Stimulated activated CD4-positive, alpha-beta T cell treated with anti-CD3 and anti-CD28 coated beads, TNF-alpha, amount 100 ng/mL, for 1 hour (primary cell): ENCODE data around the gene RAB4B.
"Not testable (repeated sequence)": the region's sequence is repeated elsewhere in the genome, so short reads cannot be mapped to it uniquely, and the experiment has no call there.

Source experiments
- DNase-seq, 3 donors: peaks; one replicate each; pipeline ENCODE4 v3.0.0-alpha.2; 2020; ENCODE audit warnings: low read depth in 3 of 3, low spot score in 1 of 3

Gene RAB4B, protein sequence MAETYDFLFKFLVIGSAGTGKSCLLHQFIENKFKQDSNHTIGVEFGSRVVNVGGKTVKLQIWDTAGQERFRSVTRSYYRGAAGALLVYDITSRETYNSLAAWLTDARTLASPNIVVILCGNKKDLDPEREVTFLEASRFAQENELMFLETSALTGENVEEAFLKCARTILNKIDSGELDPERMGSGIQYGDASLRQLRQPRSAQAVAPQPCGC

GRCh38 chr19:40777937-40778705 lies at the start of gene RAB4B:
TSS of gene RAB4B (plus strand) at chr19:40778247. CDS start at chr19:40778376, 129 bp downstream.
- peak; percentile 98 to 100 (median 99) for DNase-seq

- DNase-seq: not testable (repeated sequence)
Measured at GRCh38 chr19:40730065-40730464, 48.0 kb upstream of the RAB4B start.

DNA sequence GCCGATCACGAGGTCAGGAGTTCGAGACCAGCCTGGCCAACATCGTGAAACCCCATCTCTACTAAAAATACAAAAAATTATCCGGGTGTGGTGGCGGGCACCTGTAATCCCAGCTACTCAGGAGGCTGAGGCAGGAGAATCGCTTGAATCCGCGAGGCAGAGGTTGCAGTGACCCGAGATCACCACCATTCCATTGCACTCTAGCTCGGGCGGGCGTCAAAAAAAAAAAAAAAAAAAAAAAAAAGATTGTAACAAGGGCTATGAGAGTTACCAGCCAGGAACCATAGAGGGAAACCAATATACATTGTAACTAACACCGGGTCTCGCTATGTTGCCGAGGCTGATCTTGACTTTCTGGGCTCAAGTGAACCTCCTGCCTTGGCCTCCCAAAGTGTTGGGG lies 45.7 kb upstream of the RAB4B start:
- DNase-seq: not testable (repeated sequence)

DNA sequence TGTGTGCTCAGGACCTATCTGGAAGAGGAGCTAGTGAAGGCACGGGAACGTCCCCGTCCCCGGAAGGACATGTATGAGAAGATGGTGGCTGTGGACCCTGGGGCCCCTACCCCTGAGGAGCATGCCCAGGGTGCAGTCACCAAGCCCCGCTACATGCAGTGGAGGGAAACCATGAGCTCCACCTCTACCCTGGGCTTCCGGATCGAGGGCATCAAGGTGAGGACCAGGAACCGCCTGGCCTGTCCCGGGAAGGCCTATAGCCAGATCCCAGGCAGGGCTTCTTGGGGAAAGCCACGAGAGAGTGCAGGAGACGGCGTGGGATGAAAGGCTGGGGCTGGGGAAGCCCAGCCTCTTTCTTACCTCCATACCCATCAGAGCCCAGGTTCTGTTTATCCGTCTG lies 44.9 kb upstream of the RAB4B start:
- DNase-seq: no peak

DNA sequence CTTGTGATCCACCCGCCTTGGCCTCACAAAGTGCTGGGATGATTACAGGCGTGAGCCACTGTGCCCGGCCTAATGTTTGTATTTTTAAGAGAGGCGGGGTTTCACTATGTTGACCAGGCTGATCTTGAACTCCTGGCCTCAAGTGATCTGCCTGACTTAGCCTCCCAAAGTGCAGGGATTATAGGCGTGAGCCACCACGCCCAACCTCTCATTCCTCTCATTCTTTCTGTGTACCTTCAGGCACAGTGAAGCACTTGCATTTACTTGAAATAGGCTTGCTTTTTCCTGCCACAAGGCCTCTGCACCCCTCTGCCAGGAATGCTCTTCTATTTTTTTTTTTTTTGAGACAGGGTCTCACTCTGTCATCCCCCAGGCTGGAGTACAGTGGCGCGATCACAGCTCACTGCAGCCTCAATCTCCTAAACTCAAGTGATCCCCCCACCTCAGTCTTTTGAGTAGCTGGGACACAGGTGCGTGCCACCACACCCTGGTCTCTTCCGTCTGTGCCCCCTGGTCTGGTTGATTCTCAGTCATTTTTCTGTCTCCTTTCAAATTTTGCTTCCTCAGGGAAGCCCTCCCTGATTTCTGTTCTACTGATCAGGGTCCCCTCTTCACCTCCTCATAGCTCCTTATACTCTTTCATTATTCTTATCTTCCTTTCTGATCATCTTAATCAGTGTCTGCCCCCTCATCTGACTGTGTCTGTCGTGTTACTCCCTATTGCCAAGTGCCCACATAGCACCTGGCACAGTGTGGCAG lies 42.9 kb upstream of the RAB4B start:
- DNase-seq: no peak

DNA sequence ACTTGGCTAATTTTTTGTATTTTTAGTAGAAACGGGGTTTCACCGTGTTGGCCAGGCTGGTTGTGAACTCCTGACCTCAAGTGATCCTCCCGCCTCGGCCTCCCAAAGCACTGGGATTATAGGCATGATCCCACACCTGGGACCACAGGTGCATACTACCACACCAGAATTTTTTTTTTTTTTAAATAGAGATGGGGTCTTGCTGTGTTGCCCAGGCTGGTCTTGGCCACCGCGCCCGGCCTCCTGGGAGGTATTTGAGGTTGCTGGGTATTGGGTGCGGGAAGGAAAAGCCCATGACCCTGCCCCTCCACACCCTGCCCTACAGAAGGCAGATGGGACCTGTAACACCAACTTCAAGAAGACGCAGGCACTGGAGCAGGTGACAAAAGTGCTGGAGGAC lies 41.4 kb upstream of the RAB4B start:
- DNase-seq: no peak

DNA sequence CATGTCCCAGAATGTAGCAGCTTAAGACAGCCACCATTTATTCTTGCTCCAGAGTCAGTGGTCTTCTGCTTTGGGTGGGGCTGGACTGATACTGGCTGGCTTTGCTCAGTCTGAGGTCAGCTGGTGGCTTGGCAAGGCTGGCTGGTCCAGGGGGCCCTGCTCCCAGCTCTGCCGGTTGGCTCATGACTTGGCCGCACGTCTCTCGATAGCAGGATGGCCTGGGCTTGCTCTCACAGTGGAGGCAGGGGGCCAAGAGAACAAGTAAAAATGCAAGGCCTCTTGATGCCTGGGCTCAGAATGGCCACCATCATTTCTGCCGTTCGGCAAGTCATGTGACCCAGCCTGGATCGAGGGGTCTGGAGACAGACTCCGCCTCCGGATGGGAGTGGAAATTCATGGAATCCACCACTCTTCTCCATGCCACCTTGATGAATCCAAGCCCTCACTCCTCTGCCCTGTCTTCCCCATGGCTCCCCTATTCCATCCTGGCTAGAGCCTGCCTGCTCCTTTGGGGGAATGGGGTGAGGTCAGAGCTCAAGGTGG lies 40.9 kb upstream of the RAB4B start:
- DNase-seq: no peak

DNA sequence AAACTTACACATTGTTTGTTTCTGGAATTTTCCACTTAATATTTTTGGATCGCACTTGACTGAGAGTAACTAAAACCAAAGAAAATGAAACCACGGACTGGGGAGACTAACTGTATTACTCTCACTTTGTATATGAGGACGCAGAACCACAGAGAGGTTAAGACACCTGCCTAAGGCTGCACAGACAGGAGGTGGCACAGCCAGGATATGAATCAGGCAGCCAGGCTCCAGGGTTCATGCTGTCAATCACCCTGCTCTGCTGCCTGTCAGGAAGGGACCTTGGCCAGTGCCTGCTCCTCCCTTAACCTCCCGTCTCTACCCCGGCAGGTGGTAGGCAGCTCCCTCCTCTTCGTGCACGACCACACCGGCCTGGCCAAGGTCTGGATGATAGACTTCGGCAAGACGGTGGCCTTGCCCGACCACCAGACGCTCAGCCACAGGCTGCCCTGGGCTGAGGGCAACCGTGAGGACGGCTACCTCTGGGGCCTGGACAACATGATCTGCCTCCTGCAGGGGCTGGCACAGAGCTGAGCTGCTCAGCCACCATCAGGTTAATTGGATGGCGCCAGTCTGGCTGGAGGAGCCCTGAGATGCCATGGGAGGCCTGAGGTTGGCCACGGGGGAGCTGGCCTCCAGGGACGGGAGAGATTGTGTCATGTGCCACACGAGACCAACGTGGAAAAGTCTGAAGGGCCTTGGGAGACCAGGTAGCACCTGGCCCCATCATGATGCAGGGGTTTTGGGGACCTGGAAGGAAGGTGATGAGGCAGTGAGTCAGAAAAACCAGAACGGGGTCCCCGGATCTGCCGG lies 38.8 kb upstream of the RAB4B start:
- DNase-seq: no peak

- DNase-seq: no peak
Measured at GRCh38 chr19:40739871-40740703, 38.0 kb upstream of the RAB4B start.

- no peak for DNase-seq
Measured at GRCh38 chr19:40740747-40741146, 37.3 kb upstream of the RAB4B start.

- DNase-seq: no peak
Measured at GRCh38 chr19:40741527-40742390, 36.3 kb upstream of the RAB4B start.

DNA sequence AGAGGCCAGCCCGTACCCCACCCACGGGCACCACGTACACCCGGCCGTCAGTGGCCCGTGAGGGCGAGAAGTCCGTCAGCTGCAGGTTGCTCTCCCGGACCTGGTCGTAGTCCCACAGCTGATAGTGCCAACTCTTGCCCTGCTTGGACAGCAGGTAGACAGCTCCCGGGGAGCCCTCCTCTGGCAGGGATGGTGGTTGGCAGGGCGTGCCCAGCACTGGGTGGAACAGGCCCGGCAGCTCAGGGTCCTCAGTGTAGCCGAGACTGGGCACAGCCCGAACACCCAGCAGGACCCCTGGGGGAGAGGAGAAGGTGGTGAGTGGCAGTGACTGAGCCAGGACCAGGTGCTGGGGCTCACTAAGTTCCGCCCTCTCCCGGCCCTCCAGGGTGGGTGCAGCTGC lies 35.6 kb upstream of the RAB4B start:
- no peak for DNase-seq

- DNase-seq: no peak
Measured at GRCh38 chr19:40742886-40743285, 35.2 kb upstream of the RAB4B start.

GRCh38 chr19:40743926-40744325 lies 34.1 kb upstream of the RAB4B start:
- no peak for DNase-seq

DNA sequence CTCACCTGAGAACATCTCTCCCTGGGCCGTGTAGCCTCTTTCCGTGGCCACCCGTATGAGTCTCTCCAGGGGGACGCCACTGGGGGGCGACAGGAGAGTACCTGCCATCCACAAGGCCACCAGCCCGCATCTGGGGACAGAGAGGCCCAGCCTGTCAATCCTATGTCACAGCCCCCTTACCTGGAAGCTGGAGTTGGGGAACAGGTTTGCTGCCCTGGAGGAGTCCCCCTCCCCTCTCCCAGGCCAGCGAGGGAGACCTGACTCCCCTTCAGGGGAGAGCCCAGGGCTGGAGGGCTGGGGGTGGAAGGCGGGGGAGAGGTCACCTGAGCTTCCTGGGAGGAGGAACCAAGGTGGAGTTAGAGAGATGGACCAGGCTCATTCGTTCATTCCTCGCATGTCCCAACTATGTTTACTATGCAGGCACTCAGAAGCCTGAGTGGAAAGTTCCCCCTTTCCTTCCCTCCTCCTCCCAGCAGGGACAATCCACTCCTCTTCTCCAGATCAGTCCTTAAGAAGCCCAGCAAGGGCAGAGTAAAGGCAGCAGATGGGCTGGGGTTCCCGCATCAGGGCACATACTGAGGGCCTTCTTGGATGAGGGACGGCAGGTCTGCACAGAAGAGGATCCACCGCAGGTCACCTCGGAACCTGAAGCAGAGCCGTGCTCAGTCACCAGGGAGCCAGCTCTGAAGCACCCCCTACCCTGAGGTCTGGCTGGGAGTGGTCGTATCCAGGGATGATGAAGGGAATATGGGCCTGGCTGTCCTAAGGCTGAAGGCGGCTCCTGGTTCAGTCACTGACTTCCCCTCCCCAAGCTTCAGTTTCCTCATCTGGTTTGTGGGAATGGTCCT lies 33.3 kb upstream of the RAB4B start:
- DNase-seq: no peak

GRCh38 chr19:40745402-40745780 lies 32.7 kb upstream of the RAB4B start:
- no peak for DNase-seq

GRCh38 chr19:40747536-40747935 lies 30.5 kb upstream of the RAB4B start:
- no peak for DNase-seq
